Measurements from ENCODE around the gene CEP162.

- no peak for TF ChIP-seq CTCF (conservative IDR thresholded peaks at IDR 0.05 in 1 of 2, IDR thresholded peaks at IDR 0.05 in 1 of 2; ENCODE audit: low read depth in 1 of 2, low read length in 2 of 2)
- no peak for TF ChIP-seq EZH2 (IDR thresholded peaks at IDR 0.05; ENCODE audit: low read length, missing control alignments)
These were observed 88.1 kb downstream of the CEP162 start for GRCh38 chr6:84139311-84139710.

Measured in fibroblast of lung (primary cell).